ENCODE data around the gene MAEA. TPM values are rescaled to one million over a fixed set of nuclear protein-coding genes. Genes with fewer than 3 reads are reported as not detected.

The MAEA gene
- total RNA-seq, 2 donors from 2014 or later = 37.5 to 43.7 TPM

DNA sequence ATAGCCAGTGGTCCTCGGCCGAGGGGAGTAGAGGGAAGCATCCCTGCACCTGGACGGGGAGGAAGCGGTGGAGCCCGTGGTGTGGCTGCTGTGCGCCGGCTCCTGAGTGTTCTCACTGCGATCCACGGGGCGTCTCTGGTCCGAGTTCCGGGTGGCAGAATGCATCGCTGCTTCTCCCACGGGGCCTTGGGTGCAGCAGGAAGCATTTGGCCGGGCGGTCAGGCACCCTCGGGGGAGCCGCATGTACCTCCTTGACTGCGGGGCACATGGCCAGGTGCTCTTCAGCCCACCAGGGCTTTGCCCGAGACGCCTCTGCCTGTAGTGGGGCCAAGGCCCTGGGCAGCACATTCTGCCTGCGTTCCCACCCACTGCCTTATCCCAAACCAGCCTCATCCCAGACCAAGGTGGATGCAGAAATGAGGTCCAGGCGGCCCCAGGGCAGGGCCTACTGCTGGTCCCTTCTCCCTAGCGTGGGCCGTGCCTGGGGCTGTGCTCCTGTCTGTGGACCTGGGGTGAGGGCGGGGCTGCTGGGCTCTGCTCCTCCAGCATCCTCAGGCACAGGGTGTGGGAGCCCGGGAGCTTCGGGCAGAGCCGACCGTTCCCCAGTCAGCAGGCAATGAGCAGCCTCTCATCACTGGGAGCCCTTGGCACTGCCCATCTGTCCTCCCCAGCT, 89.0 kb downstream of the MAEA start:
- intact Hi-C loops (cut with DNase I) = no loop called here
- DNase-seq (ENCODE audit: low spot score) = peak; percentile 71

GRCh38 chr4:1379351-1379781, 89.7 kb downstream of the MAEA start:
- intact Hi-C loops (cut with DNase I) = no loop called here

DNA sequence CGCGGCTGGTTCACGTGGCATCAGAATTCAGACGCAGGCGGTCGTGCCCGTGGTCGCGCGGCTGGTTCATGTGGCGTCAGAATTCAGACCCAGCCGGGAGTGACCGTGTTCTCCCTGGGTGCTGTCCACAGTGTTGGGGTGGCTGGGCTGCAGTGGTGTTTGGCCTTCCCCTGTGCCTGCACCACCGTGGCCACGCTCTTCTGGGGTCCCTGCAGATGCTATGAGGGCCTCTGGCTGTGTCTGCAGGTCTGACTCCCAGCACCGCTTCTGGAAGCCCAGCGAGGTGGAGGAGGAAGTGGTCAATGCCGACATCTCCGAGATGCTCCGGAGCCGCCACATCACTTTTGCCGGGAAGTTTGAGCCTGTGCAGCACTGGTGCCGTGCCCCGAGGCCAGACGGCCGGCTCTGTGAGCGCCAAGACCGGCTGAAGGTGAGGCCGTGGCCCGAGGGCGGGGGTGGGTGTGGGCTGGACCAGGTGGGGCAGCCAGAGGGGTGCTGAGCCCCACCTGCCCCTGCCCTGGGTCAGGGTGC, 90.2 kb downstream of the MAEA start:
- peak; percentile 62 for DNase-seq (ENCODE audit: low spot score)
- intact Hi-C loops (cut with DNase I) = no loop called here

More at GRCh38 chr4:1379351-1379781, 89.7 kb downstream of the MAEA start:
- DNase-seq (ENCODE audit: low spot score) = peak; percentile 82

- DNase-seq (ENCODE audit: low spot score) = peak; percentile 65
- intact Hi-C loops (cut with DNase I) = loop anchor here in 1 of 2 donors (1.0 kb wide), 1 partner anchor 35 kb away; no protein-coding TSS in a partner anchor
These were observed 90.9 kb downstream of the MAEA start for GRCh38 chr4:1380368-1381151.

DNA sequence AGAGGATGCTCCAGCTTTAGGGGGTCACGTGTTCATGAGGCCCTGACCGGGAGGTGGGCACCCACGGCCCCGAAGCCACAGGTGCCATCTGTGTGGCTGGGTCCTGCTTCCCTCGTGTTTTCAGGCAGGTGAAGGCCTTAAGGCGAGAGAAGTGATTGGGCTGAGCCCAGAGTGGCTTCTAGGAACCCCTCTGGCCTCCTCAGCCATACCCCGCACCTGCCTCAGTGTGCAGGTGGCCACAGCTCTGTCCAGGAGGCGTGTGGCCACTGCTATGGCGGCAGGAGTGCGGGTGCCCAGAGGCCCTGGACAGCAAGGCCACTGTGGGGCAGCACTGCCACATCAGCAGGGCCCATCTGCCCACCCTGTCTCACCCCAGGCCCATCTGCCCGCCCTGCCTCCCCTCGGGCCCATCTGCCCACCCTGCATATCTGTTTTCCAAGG, 91.5 kb downstream of the MAEA start:
- intact Hi-C loops (cut with DNase I) = loop anchor here in 1 of 2 donors (1.0 kb wide), 1 partner anchor 34 kb away; no protein-coding TSS in a partner anchor
- DNase-seq (ENCODE audit: low spot score) = peak; percentile 59

DNA sequence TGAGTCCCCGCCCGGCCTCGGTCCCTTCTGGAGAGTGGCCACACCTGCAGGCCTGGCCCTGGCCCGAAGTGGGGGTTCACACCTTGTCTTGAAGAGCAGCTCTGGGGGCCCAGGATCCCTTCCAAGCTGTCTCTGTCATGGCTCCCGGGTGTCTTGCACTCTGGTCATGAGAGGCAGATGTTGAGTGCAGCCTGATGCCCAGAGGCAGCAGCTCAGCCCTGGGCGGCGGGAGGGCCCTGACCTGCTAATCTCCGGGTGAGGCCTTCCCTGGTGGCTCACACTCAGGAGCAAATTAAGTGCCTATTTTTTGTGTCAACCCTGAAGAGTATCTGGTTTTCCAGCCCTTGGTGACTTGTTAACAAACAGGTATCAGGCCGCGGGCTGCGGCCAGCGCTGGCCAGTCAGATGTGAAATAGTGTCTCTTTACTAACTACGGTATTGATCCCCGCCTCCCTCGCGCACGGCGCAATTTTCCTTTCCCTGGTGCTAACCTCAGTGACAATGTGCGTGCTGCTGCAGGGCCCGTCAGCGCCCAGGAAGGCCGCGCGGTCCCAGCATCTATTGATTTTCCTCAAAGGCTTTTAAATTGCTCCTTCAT, 92.4 kb downstream of the MAEA start:
- peak; percentile 75 for DNase-seq (ENCODE audit: low spot score)
- intact Hi-C loops (cut with DNase I) = loop anchor here in 1 of 2 donors (1.0 kb wide), 1 partner anchor 33 kb away; no protein-coding TSS in a partner anchor

- peak; percentile 74 for DNase-seq (ENCODE audit: low spot score)
- intact Hi-C loops (cut with DNase I) = no loop called here
These were observed 93.4 kb downstream of the MAEA start for GRCh38 chr4:1382776-1383727.

GRCh38 chr4:1383728-1384591, 94.3 kb downstream of the MAEA start:
- intact Hi-C loops (cut with DNase I) = no loop called here
- DNase-seq (ENCODE audit: low spot score) = peak; percentile 73

GRCh38 chr4:1384675-1385372, 95.1 kb downstream of the MAEA start:
- DNase-seq (ENCODE audit: low spot score) = peak; percentile 81
- intact Hi-C loops (cut with DNase I) = no loop called here

GRCh38 chr4:1385373-1386340, 96.0 kb downstream of the MAEA start:
- intact Hi-C loops (cut with DNase I) = no loop called here

More at GRCh38 chr4:1385373-1386340, 96.0 kb downstream of the MAEA start:
- peak; percentile 74 for DNase-seq (ENCODE audit: low spot score)

Other genes with a start within 250 kb of the MAEA start
- gene RNF212, start 176.3 kb upstream of the MAEA start, total RNA-seq = 1 to 10 TPM in 1 of 2 donors, under 1 TPM in 1; 0.76 to 4.0 TPM
- gene SPON2, start 117.3 kb upstream of the MAEA start, total RNA-seq = 10 to 100 TPM; 18.1 to 63.3 TPM
- gene CTBP1, start 40.8 kb upstream of the MAEA start, total RNA-seq = 100 to 1,000 TPM; 109 to 113 TPM
- 10 to 100 TPM; 14.3 to 14.7 TPM for gene UVSSA, start 57.3 kb downstream of the MAEA start, total RNA-seq
- not detected for gene NKX1-1, start 116.6 kb downstream of the MAEA start, total RNA-seq